OCI-LY1 (cell line): ENCODE data around the gene TPRA1.

ENCODE experiments used
- CTCF ChIP-seq: fragments of 200-600 bp; sonication (generic), shearing (Covaris generic); IDR thresholded peaks from 2 replicates; pipeline ENCODE4 v1.5.1; 2017; ENCODE audit warnings: mild to moderate bottlenecking, antibody characterized with exemption, low read length, moderate library complexity, mixed read lengths
- EZH2 ChIP-seq: fragments of 200-600 bp; sonication (generic), shearing (Covaris generic); IDR thresholded peaks from 2 replicates; pipeline ENCODE4 v1.8.0; 2017; ENCODE audit warnings: borderline replicate concordance, mixed run types, mild to moderate bottlenecking, antibody characterized with exemption, low read length, moderate library complexity, mixed read lengths

- TF ChIP-seq CTCF (no peak), EZH2 (no peak)
Measured at GRCh38 chr3:127535901-127536829, 54.4 kb downstream of the TPRA1 start.
